HFF-Myc (cell line): ENCODE results near the gene KRTAP10-4.
"Not testable (repeated sequence)": the region's sequence is repeated elsewhere in the genome, so short reads cannot be mapped to it uniquely, and the experiment has no call there.

Experiments
- DNase-seq: peaks from one replicate; pipeline ENCODE4 v3.0.0-alpha.2; 2011; ENCODE audit warnings: low read depth; ENCODE audit errors: extremely low read depth
- H3K4me3 ChIP-seq: replicated peaks from 2 replicates; pipeline ENCODE4 v1.5.1; 2011; ENCODE audit warnings: low read depth, mild to moderate bottlenecking, control low read depth, low read length
- CTCF ChIP-seq: IDR thresholded peaks from 2 replicates; pipeline ENCODE4 v1.5.1; 2012; ENCODE audit warnings: mild to moderate bottlenecking, low read depth, low read length, control low read depth; ENCODE audit errors: missing control alignments

Gene KRTAP10-4

GRCh38 chr21:44573630-44574456 is at the start of gene KRTAP10-4:
TSS of gene KRTAP10-4 (plus strand) at chr21:44573729. CDS start at chr21:44573759, 30 bp downstream.
- not testable (repeated sequence) for DNase-seq, H3K4me3 ChIP-seq

- H3K4me3 ChIP-seq: no peak overlapping the region
- no peak for DNase-seq
- TF ChIP-seq CTCF: no peak
These were observed 48.8 kb upstream of the KRTAP10-4 start for GRCh38 chr21:44524414-44525371.

- H3K4me3 ChIP-seq: no peak overlapping the region
- no peak for DNase-seq
- TF ChIP-seq CTCF: no peak
These were observed 48.0 kb upstream of the KRTAP10-4 start for GRCh38 chr21:44525391-44526095.

DNA sequence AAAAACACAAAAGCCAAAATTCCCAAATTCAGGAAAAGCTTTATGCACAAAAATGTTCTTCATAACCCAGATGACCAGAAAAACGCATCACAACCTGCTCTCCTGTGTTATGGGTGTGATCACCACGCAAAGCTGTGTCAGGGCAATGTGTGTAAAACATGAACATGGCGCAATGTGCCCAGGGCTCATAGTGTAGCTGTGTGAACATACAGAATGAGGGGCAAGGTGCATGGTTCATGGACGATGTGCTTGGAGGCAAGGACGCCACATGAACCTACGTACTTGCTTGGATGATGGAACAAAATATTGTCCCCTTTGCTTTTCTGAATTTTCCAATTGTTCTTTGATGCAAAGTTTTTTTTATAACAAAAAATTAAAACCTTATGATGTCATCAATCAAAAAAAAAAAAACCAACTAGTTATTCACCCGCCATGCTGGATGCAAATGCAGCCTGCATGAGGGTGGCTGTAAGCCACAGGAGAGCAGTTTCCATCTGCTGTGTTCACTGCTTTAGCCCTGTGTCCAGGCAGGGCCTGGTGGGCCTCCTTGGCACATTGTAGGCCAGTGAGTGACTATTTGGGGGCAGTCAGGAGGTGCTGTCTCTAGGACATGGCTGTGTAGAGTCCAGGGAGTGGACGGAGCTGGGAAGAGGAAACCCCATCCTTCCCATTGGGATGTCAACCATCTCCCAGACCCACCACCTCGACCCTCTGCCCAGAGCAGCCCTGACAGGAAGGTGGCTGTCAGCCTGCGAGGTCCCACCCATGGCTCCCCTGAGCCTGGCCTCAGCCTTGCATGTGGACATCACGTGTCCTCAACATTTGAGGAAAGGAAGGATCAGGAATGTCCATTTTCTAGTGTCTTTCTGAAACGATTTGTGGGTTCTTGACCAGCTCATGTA is 47.2 kb upstream of the KRTAP10-4 start:
- TF ChIP-seq CTCF: no peak
- H3K4me3 ChIP-seq: no peak overlapping the region
- no peak for DNase-seq

- H3K4me3 ChIP-seq: no peak overlapping the region
- no peak for TF ChIP-seq CTCF
- DNase-seq: no peak
These were observed 46.2 kb upstream of the KRTAP10-4 start for GRCh38 chr21:44527156-44527982.

DNA sequence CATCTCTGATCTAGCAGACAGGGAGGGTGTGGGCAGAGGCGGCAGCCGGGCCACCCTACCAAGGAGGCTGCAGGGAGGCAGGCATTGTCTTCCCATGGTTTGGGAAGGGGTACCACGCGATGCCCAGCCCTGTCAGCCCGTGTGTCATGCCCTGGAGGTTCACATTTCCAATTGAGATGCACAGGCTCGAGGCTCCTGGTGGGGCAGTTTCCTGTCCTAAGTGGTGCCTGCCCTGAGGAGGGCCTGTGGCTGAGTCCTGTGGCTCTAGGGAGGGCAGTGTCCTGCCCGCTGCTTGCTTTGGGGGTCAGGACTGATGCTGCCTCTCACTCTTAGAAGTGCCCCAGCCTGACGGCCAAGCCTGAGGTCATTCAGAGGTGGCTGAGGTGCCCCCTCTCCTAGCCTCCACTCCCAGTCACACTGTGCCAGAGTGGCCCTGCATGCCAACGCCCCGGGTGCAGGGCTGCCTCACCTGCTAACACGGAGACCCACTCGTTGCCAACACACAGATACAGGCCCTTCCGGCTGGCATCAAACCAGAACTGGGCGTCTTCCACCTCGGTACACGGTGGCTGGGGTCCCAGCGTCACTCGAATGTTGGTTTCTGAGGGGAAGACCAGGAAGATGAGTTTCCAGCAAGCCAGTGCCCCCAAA is 45.4 kb upstream of the KRTAP10-4 start:
- H3K4me3 ChIP-seq: no peak overlapping the region
- TF ChIP-seq CTCF: no peak
- no peak for DNase-seq
